ENCODE results near the gene TMEM88. TPM values are rescaled to one million over a fixed set of nuclear protein-coding genes. Genes with fewer than 3 reads are reported as not detected.

Gene TMEM88
- total and polyA plus RNA-seq, 2 of the 13 experiments (the other 11 are each of a cell fraction or from before 2014, with no cell fraction given), result 0.31 to 0.66 TPM

DNA sequence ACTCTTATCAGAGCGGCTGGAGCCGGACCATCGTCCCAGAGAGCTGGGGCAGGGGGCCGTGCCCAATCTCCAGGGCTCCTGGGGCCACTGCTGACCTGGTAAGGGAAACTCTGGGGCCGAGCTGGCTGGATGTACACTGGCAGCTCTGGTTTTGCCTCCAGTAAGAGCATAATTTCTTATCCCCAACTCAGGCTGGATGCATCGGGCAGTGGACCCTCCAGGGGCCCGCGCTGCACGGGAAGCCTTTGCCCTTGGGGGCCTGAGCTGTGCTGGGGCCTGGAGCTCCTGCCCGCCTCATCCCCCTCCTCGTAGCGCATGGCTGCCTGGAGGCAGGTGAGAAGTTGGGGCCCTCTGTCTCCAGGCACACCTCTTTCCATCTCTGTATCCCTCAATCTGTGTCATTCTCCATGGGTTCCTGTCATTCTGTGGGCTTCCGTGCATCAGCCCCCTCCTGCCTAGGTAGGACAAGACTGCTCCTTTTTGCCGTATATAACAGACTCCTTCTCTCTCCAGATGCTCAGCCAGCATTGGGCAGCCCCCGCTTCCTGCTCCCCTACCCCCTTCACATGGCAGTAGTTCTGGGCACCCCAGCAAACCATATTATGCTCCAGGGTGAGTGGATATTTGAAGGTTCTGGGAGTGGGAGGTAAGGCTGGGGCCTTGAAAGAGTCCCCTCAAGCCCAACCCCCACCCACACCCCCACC, 9.4 kb upstream of the TMEM88 start:
- ATAC-seq (no peak), FAIRE-seq (no peak), DNase-seq (ENCODE audit: low spot score) (no peak)
- TF ChIP-seq ZSCAN20 (CRISPR knock-in tag; IDR thresholded peaks at IDR 0.05; ENCODE audit: borderline replicate concordance), result no peak
- no peak for TF ChIP-seq MTF2 (CRISPR knock-in tag; IDR thresholded peaks at IDR 0.05; ENCODE audit: borderline replicate concordance)
- TF ChIP-seq CERS6 (CRISPR knock-in tag; IDR thresholded peaks at IDR 0.05), result no peak
- no peak for TF ChIP-seq ZNF83 (CRISPR knock-in tag; IDR thresholded peaks at IDR 0.05; ENCODE audit: borderline replicate concordance)
- no peak for TF ChIP-seq CC2D1A (CRISPR knock-in tag; IDR thresholded peaks at IDR 0.05)
- no peak for TF ChIP-seq ZNF776 (CRISPR knock-in tag; IDR thresholded peaks at IDR 0.05)
- TF ChIP-seq TCF12 (IDR thresholded peaks at IDR 0.05), result no peak
- no peak for TF ChIP-seq TCF12 (CRISPR knock-in tag; IDR thresholded peaks at IDR 0.05)
- TF ChIP-seq ZBTB38 (CRISPR knock-in tag; IDR thresholded peaks at IDR 0.05), result no peak
- no peak for TF ChIP-seq RXRB (CRISPR knock-in tag; IDR thresholded peaks at IDR 0.05; ENCODE audit: borderline replicate concordance)
- no peak for TF ChIP-seq ZNF33A (CRISPR knock-in tag; IDR thresholded peaks at IDR 0.05; ENCODE audit: borderline replicate concordance)
- TF ChIP-seq FLYWCH1 (CRISPR knock-in tag; IDR thresholded peaks at IDR 0.05), result no peak
- TF ChIP-seq ZNF253 (CRISPR knock-in tag; IDR thresholded peaks at IDR 0.05; ENCODE audit: borderline replicate concordance), result no peak
- no peak for TF ChIP-seq ZNF510 (CRISPR knock-in tag; IDR thresholded peaks at IDR 0.05; ENCODE audit: low read depth)
- TF ChIP-seq ARNTL (CRISPR knock-in tag; IDR thresholded peaks at IDR 0.05), result no peak; the same call in 1 of the 2 replicates
- no peak for TF ChIP-seq ZFP82 (CRISPR knock-in tag; IDR thresholded peaks at IDR 0.05; ENCODE audit: borderline replicate concordance)
- Histone ChIP-seq H3K36me3 (replicated peaks in 1 of 2; ENCODE audit: control insufficient read depth in 1 of 2, insufficient read depth in 2 of 2, low read length in 2 of 2) (peaks cover 32 to 33% of the 10 kb centered on the region in 2 experiments), H3K79me2 (ENCODE audit: insufficient read depth, low read length) (peaks cover 41% of the 10 kb centered on the region), H4K20me1 (ENCODE audit: insufficient read depth, low read length) (peaks cover 26% of the 10 kb centered on the region), H3K9ac (ENCODE audit: insufficient read depth, low read depth, low read length) (peak overlapping the region; percentile 96), H3K4me3 (replicated peaks in 1 of 3; ENCODE audit: insufficient read depth in 1 of 3, low read depth in 2 of 3, low read length in 3 of 3) (peak overlapping the region; percentile 83 to 95 (median 86)), H2AFZ (ENCODE audit: low read length) (no peak overlapping the region), H3K4me2 (ENCODE audit: low read depth, low read length) (peak overlapping the region; percentile 99), H3K27me3 (ENCODE audit: control insufficient read depth in 1 of 2, insufficient read depth in 2 of 2, low read length in 2 of 2) (peaks cover 0 to 3% of the 10 kb centered on the region in 2 experiments; a peak in 1 of 5 replicates), H3K27ac (ENCODE audit: extremely low read length, insufficient read depth, low read length) (peak overlapping the region; percentile 97), H3K4me1 (ENCODE audit: insufficient read depth, low read length) (peaks cover 18% of the 10 kb centered on the region), H3K9me3 (ENCODE audit: low read length) (no peaks in the 10 kb centered on the region)
- WGBS (ENCODE audit: low lambda C conversion rate), result 91% methylated on average over 14 of the region's 15 CpGs
- POLR2A ChIA-PET, result interaction anchor here (0.8 to 6.4 kb wide), 6 partner anchors 11 to 328 kb away, joined by 3 to 159 read pairs (median 4); partner anchors contain the start of genes CNTROB, CYB5D1, KDM6B and NAA38
- BruUV-seq (replicated peaks), result no TSS peak
- intact Hi-C loops (cut with micrococcal nuclease; ENCODE audit: unreplicated experiment) (no loop called here), in situ Hi-C loops (cut with HindIII; ENCODE audit: extremely low pct_ligation_motif_present, low pct_unique_long_range_greater_than_20kb) (loop anchor here (10.0 kb wide), 1 partner anchor 271 kb away; the partner anchor contains the start of gene CD68)
- CTCF ChIA-PET (ENCODE audit: low intra/inter-chr PET ratio, low total read pairs), result no interaction called here

Measured in HepG2 (cell line).